ENCODE results near the gene SEC22A. TPM values are rescaled to one million over a fixed set of nuclear protein-coding genes. Genes with fewer than 3 reads are reported as not detected.

Gene SEC22A
- total RNA-seq, 1 donor from 2014 or later = 18.0 TPM

GRCh38 chr3:123262226-123262625, 60.5 kb downstream of the SEC22A start:
- intact Hi-C loops (cut with micrococcal nuclease) = loop anchor here (5.0 kb wide), 1 partner anchor 1715 kb away; the partner anchor contains the start of gene POLQ

GRCh38 chr3:123262868-123263267, 61.1 kb downstream of the SEC22A start:
- intact Hi-C loops (cut with micrococcal nuclease) = loop anchor here (5.0 kb wide), 1 partner anchor 1716 kb away; the partner anchor contains the start of gene POLQ

- intact Hi-C loops (cut with micrococcal nuclease) = loop anchor here (5.0 kb wide), 1 partner anchor 1717 kb away; the partner anchor contains the start of gene POLQ
Measured at GRCh38 chr3:123263941-123264340, 62.2 kb downstream of the SEC22A start.

GRCh38 chr3:123267821-123268220, 66.1 kb downstream of the SEC22A start:
- intact Hi-C loops (cut with micrococcal nuclease) = no loop called here

GRCh38 chr3:123270818-123271217, 69.1 kb downstream of the SEC22A start:
- intact Hi-C loops (cut with micrococcal nuclease) = no loop called here

GRCh38 chr3:123271466-123272159, 69.9 kb downstream of the SEC22A start:
- intact Hi-C loops (cut with micrococcal nuclease) = no loop called here

GRCh38 chr3:123272547-123272946, 70.8 kb downstream of the SEC22A start:
- intact Hi-C loops (cut with micrococcal nuclease) = no loop called here

- intact Hi-C loops (cut with micrococcal nuclease) = no loop called here
Measured at GRCh38 chr3:123275691-123276090, 73.9 kb downstream of the SEC22A start.

GRCh38 chr3:123276346-123277006, 74.7 kb downstream of the SEC22A start:
- intact Hi-C loops (cut with micrococcal nuclease) = no loop called here

GRCh38 chr3:123277106-123277505, 75.4 kb downstream of the SEC22A start:
- intact Hi-C loops (cut with micrococcal nuclease) = no loop called here

- intact Hi-C loops (cut with micrococcal nuclease) = no loop called here
Measured at GRCh38 chr3:123278446-123278845, 76.7 kb downstream of the SEC22A start.

- intact Hi-C loops (cut with micrococcal nuclease) = no loop called here
Measured at GRCh38 chr3:123279121-123279520, 77.4 kb downstream of the SEC22A start.

GRCh38 chr3:123281406-123281805, 79.7 kb downstream of the SEC22A start:
- intact Hi-C loops (cut with micrococcal nuclease) = no loop called here

GRCh38 chr3:123281929-123282328, 80.2 kb downstream of the SEC22A start:
- intact Hi-C loops (cut with micrococcal nuclease) = no loop called here

GRCh38 chr3:123282461-123282860, 80.7 kb downstream of the SEC22A start:
- intact Hi-C loops (cut with micrococcal nuclease) = no loop called here

- intact Hi-C loops (cut with micrococcal nuclease) = no loop called here
Measured at GRCh38 chr3:123283074-123283473, 81.3 kb downstream of the SEC22A start.

- intact Hi-C loops (cut with micrococcal nuclease) = no loop called here
Measured at GRCh38 chr3:123283657-123284398, 82.1 kb downstream of the SEC22A start.

GRCh38 chr3:123284399-123285010, 82.8 kb downstream of the SEC22A start:
- intact Hi-C loops (cut with micrococcal nuclease) = no loop called here

GRCh38 chr3:123285066-123285465, 83.3 kb downstream of the SEC22A start:
- intact Hi-C loops (cut with micrococcal nuclease) = no loop called here

- intact Hi-C loops (cut with micrococcal nuclease) = no loop called here
Measured at GRCh38 chr3:123285479-123285878, 83.7 kb downstream of the SEC22A start.

GRCh38 chr3:123285931-123286307, 84.2 kb downstream of the SEC22A start:
- intact Hi-C loops (cut with micrococcal nuclease) = no loop called here
